ENCODE results near the gene CREBZF.

GRCh38 chr11:85658180-85658579 is 6.7 kb downstream of the CREBZF start:
- no peak for TF ChIP-seq YY1 (IDR thresholded peaks at IDR 0.05; ENCODE audit: low read depth)
- TF ChIP-seq MAX (IDR thresholded peaks at IDR 0.05): no peak
- no peak for TF ChIP-seq CEBPB (IDR thresholded peaks at IDR 0.05)
- no peak for TF ChIP-seq TEAD4 (IDR thresholded peaks at IDR 0.05)
- TF ChIP-seq EP300 (IDR thresholded peaks at IDR 0.05; ENCODE audit: borderline replicate concordance): no peak
- TF ChIP-seq REST (IDR thresholded peaks at IDR 0.05; ENCODE audit: low read depth): no peak

Measured in Ishikawa (cell line).